Kidney epithelial cell (primary cell): Measurements from ENCODE around the gene OR6K2. TPM values are rescaled to one million over a fixed set of nuclear protein-coding genes. Genes with fewer than 3 reads are reported as not detected.

ENCODE experiments used
- DNase-seq: peaks from one replicate; pipeline ENCODE4 v3.0.0-alpha.2; 2010; ENCODE audit warnings: low read depth
- H3K27me3 ChIP-seq: 2 replicates; pipeline ENCODE4 v1.6.0; 2011; ENCODE audit warnings: low read length; ENCODE audit not compliant: control insufficient read depth, insufficient read depth
- H3K36me3 ChIP-seq: 2 replicates; pipeline ENCODE4 v1.5.1; 2011; ENCODE audit warnings: low read length; ENCODE audit not compliant: control insufficient read depth, insufficient read depth
- H3K4me3 ChIP-seq: 2 replicates; pipeline ENCODE4 v1.5.1; 2011; ENCODE audit warnings: low read depth, mild to moderate bottlenecking, control low read depth, low read length
- total RNA-seq: library from RNA; depleted of rRNA; stranded (reverse); fragments of >200 nt; gene quantifications from 2 replicates; pipeline ENCODE4 v1.2.3, GENCODE V29; 2015
- TF ChIP-seq, protein P1 (sequence below): IDR thresholded peaks from 2 replicates; pipeline ENCODE4 v1.5.1; 2011; ENCODE audit warnings: mild to moderate bottlenecking, moderate library complexity, low read length, control low read depth, inconsistent platforms; ENCODE audit not compliant: insufficient read depth, poor library complexity, severe bottlenecking

Gene OR6K2, protein sequence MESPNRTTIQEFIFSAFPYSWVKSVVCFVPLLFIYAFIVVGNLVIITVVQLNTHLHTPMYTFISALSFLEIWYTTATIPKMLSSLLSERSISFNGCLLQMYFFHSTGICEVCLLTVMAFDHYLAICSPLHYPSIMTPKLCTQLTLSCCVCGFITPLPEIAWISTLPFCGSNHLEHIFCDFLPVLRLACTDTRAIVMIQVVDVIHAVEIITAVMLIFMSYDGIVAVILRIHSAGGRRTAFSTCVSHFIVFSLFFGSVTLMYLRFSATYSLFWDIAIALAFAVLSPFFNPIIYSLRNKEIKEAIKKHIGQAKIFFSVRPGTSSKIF
- total RNA-seq, result not detected in 2 replicates

DNA sequence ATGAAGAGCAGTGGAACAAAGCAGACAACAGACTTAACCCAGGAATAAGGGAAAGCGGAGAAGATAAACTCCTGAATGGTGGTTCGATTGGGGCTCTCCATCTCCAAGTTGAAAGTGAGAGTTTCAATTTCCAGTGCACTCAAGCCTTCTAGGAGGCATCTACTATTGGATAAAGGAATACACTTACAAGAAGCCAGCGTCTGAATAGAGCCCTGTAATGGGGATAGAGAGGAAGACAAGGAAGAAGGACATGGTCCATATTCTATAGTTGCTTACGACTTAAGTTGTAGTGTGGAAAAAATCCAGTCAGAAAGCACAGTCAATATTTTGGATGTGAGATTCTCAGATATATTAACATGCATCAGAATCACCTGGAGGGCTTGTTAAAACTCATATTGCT is at the start of gene OR6K2:
Gene OR6K2, minus strand, starts transcription at position 101 of the 400 bp plus-strand sequence. Its CDS starts 0 bp downstream, at position 101.
- TF ChIP-seq, protein P1, sequence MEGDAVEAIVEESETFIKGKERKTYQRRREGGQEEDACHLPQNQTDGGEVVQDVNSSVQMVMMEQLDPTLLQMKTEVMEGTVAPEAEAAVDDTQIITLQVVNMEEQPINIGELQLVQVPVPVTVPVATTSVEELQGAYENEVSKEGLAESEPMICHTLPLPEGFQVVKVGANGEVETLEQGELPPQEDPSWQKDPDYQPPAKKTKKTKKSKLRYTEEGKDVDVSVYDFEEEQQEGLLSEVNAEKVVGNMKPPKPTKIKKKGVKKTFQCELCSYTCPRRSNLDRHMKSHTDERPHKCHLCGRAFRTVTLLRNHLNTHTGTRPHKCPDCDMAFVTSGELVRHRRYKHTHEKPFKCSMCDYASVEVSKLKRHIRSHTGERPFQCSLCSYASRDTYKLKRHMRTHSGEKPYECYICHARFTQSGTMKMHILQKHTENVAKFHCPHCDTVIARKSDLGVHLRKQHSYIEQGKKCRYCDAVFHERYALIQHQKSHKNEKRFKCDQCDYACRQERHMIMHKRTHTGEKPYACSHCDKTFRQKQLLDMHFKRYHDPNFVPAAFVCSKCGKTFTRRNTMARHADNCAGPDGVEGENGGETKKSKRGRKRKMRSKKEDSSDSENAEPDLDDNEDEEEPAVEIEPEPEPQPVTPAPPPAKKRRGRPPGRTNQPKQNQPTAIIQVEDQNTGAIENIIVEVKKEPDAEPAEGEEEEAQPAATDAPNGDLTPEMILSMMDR, result no peak
- no peaks in the 10 kb centered on the region for H3K36me3 ChIP-seq
- no peak for DNase-seq
- H3K27me3 ChIP-seq, result no peaks in the 10 kb centered on the region
- no peak within 1 kb of the TSS for H3K4me3 ChIP-seq

DNA sequence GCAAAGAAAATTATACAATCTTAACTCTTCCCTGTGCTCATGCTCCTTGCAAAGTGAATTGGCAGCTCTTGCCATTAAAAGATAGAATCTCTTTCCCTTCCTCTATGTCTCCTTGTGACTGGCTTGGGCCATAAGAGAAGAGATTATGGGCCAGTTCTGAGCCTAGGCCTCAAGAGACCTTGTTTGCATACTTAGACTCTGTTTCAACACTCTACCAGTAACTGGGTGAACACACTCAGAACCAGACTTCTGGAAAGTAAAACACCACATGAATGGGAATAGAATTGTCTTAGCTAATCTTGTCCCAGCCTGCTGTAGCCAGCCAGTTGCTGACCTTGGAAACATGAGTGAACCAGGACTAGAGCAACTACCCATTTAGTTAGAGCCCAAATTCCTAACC is 35.4 kb upstream of the OR6K2 start:
- DNase-seq, result no peak
- Histone ChIP-seq H3K27me3 (no peaks in the 10 kb centered on the region), H3K4me3 (no peak overlapping the region), H3K36me3 (no peaks in the 10 kb centered on the region)
- TF ChIP-seq, protein P1, result no peak

DNA sequence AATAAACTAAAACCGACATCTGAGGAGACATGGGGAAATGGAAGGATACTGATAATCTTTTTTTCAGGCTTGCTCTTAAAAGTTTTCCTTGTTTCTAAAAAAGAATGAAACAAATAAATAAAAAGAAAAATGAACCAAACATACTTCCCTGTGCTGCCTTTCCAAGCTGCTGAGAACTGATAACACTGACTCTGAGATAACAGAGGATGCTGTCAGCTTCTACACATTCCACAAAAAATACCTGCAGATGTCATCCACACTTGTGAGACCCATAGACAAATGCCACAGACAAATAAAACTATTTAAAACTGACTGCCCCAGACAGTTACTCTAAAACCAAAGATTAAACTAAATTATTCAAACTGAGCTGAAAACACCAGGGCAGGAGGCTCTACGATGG is 32.1 kb upstream of the OR6K2 start:
- TF ChIP-seq, protein P1, result no peak
- no peaks in the 10 kb centered on the region for H3K36me3 ChIP-seq
- DNase-seq, result no peak
- H3K27me3 ChIP-seq, result no peaks in the 10 kb centered on the region
- H3K4me3 ChIP-seq, result no peak overlapping the region

DNA sequence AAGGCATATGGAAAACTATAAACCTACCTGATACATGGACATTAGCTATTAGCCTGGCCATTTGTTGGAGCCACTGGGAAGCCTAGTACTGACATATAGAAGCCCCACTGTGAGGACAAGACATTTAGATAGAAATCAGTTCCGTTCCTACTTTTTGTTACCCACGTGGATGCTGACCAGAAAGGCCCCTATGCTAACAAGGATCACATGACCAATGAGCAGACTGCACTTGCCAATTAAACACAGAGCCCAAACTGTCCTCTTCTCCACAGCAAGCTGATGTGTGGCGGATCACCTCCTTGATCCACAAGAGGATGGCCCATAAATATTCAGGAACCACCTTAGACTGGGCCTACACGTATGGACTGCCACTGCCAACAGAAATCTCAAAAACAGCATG is 31.3 kb upstream of the OR6K2 start:
- Histone ChIP-seq H3K36me3 (no peaks in the 10 kb centered on the region), H3K4me3 (no peak overlapping the region), H3K27me3 (no peaks in the 10 kb centered on the region)
- TF ChIP-seq, protein P1, result no peak
- no peak for DNase-seq

DNA sequence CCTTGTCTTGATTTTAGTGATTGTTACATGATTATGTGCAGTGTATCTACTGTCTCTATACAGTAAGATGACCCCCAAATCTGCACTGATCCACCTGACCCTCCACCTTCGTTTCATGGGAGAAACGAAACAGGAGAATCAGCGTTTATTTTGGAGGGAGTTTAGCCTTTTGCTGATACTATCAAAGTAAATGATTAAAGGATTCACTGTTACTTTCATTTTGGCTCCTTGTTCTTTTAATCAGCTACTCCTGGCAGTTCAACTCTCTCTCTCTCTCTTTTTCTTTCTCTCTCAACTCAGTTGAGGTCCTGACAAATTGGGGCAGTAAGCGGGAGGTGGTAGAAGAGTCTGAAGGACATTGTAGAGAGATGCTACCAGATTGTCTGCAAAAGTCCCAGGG is 30.0 kb upstream of the OR6K2 start:
- H3K4me3 ChIP-seq, result no peak overlapping the region
- TF ChIP-seq, protein P1, result no peak
- no peaks in the 10 kb centered on the region for H3K27me3 ChIP-seq
- DNase-seq, result no peak
- no peaks in the 10 kb centered on the region for H3K36me3 ChIP-seq
